Cardiac muscle cell (in vitro differentiated cells and primary cell): ENCODE results near the gene PIP4K2C. TPM values are rescaled to one million over a fixed set of nuclear protein-coding genes. Genes with fewer than 3 reads are reported as not detected.

Source experiments
- DNase-seq, 2 donors: peaks; one replicate each; pipeline versions ENCODE4 v3.0.0 to v3.0.0-alpha.2; 2010 to 2017; ENCODE audit warnings: low read depth in 1 of 2, low spot score in 1 of 2
- H3K27ac ChIP-seq: fragments of 200-600 bp; sonication (generic); 2 replicates; pipeline ENCODE4 v1.5.1; 2016
- H3K27me3 ChIP-seq: fragments of 200-600 bp; sonication (generic); 2 replicates; pipeline ENCODE4 v1.6.0; 2016; ENCODE audit warnings: control low read depth
- H3K36me3 ChIP-seq: fragments of 200-600 bp; sonication (generic); 2 replicates; pipeline ENCODE4 v1.5.1; 2016; ENCODE audit warnings: control low read depth
- H3K4me1 ChIP-seq: fragments of 200-600 bp; sonication (generic); 2 replicates; pipeline ENCODE4 v1.8.1; 2017; ENCODE audit warnings: low read depth, mild to moderate bottlenecking, mixed run types
- H3K4me3 ChIP-seq: fragments of 200-600 bp; sonication (generic); 2 replicates; pipeline ENCODE4 v1.5.1; 2016; ENCODE audit warnings: mild to moderate bottlenecking
- H3K9me3 ChIP-seq: fragments of 200-600 bp; sonication (generic); 2 replicates; pipeline ENCODE4 v1.5.1; 2017; ENCODE audit warnings: low read depth, mild to moderate bottlenecking, control low read depth
- CTCF ChIP-seq: IDR thresholded peaks from 2 replicates; pipeline ENCODE4 v1.5.1; 2012; ENCODE audit warnings: low read depth, mild to moderate bottlenecking, low read length
- polyA plus RNA-seq: library from polyadenylated mRNA; unstranded; fragments of >200 nt; fragmentation: Nextera tagmentation; extraction: Ambion mirVana; gene quantifications from 2 replicates; pipeline ENCODE4 v1.2.1, GENCODE V29; 2016
- total RNA-seq: library from RNA; depleted of rRNA; stranded (reverse); fragments of >200 nt; gene quantifications from 2 replicates; pipeline ENCODE4 v1.2.3, GENCODE V29; 2016

Gene PIP4K2C
- total and polyA plus RNA-seq, 2 experiments from 2014 or later = 15.1 to 25.5 TPM

- Histone ChIP-seq H3K4me1 (no peaks in the 10 kb centered on the region), H3K4me3 (no peak overlapping the region), H3K27ac (no peak overlapping the region), H3K36me3 (no peaks in the 10 kb centered on the region), H3K27me3 (peaks cover 100% of the 10 kb centered on the region), H3K9me3 (no peaks in the 10 kb centered on the region)
- no peak for DNase-seq
- no peak for TF ChIP-seq CTCF
Measured at GRCh38 chr12:57628280-57629191, 37.5 kb downstream of the PIP4K2C start.

- no peak overlapping the region for H3K27ac ChIP-seq
- no peaks in the 10 kb centered on the region for H3K36me3 ChIP-seq
- H3K27me3 ChIP-seq = peaks cover 100% of the 10 kb centered on the region
- no peak for DNase-seq
- no peaks in the 10 kb centered on the region for H3K9me3 ChIP-seq
- no peak for TF ChIP-seq CTCF
- no peaks in the 10 kb centered on the region for H3K4me1 ChIP-seq
- no peak overlapping the region for H3K4me3 ChIP-seq
Measured at GRCh38 chr12:57629897-57630471, 39.0 kb downstream of the PIP4K2C start.

GRCh38 chr12:57630891-57631433 is 40.0 kb downstream of the PIP4K2C start:
- no peak for DNase-seq

GRCh38 chr12:57631566-57632072 is 40.6 kb downstream of the PIP4K2C start:
- no peak for TF ChIP-seq CTCF
- DNase-seq = no peak
- no peak overlapping the region for H3K27ac ChIP-seq
- peaks cover 98% of the 10 kb centered on the region for H3K27me3 ChIP-seq
- H3K4me3 ChIP-seq = peak overlapping the region; percentile 38
- H3K36me3 ChIP-seq = no peaks in the 10 kb centered on the region
- no peaks in the 10 kb centered on the region for H3K9me3 ChIP-seq
- H3K4me1 ChIP-seq = no peaks in the 10 kb centered on the region

More at GRCh38 chr12:57630891-57631433, 40.0 kb downstream of the PIP4K2C start:
- Histone ChIP-seq H3K4me3 (no peak overlapping the region), H3K9me3 (no peaks in the 10 kb centered on the region), H3K27ac (no peak overlapping the region), H3K27me3 (peaks cover 100% of the 10 kb centered on the region), H3K36me3 (no peaks in the 10 kb centered on the region), H3K4me1 (no peaks in the 10 kb centered on the region)
- no peak for TF ChIP-seq CTCF

GRCh38 chr12:57632073-57632957 is 41.3 kb downstream of the PIP4K2C start:
- no peak for DNase-seq
- no peak for TF ChIP-seq CTCF
- Histone ChIP-seq H3K27me3 (peaks cover 96% of the 10 kb centered on the region), H3K4me1 (no peaks in the 10 kb centered on the region), H3K36me3 (no peaks in the 10 kb centered on the region), H3K4me3 (peak overlapping the region; percentile 38), H3K27ac (no peak overlapping the region), H3K9me3 (no peaks in the 10 kb centered on the region)
